ENCODE data around the gene MYL5. TPM values are rescaled to one million over a fixed set of nuclear protein-coding genes. Genes with fewer than 3 reads are reported as not detected.

MYL5 gene
- total and polyA plus RNA-seq, 12 donors = 3.3 to 8.1 (median 6.1) TPM

DNA sequence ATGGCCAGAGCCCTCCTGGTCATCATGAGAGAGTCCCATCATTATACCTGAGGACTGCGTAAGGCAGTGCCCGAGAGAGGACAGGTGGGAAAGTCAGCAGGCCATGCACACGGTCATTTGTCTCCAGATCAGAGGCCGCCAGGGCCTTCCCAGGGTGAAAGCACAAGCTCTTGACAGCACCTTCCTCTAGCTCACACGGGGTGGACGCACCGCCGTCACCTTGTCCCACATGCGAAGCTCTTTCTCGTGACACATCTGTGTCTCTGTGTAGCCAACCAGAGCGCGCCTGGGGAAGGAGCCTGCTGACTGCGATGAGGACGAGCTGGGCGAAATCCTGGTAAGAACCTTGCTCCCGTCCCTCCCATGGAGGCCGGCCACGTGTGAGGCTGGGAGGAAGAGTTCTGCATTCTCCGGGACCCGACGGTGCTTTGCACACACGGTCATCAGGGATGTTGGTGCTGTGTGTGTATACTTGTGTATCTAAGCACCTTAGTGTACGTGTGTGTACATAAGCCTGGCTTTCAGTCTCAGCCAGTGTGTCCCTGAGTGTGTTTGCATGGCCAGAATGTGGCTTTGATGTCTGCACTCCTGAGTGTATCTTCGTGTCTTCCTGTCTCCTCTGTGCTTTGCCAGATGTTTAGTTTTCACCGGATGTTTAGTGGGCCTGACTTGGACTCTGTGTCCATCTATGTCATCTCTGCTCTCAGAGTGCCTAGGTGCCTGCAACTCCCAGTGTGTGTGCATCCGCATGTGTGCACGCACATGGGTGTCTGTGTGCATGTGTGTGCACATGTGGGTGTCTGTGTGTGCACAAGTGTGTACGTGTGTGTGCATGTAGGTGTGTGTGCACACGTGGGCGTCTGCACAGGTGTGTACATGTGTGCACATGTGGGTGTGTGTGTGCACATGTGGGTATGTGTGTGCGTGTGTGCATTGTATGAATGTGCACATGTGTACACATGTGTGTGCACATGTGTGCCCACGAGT, 15.4 kb upstream of the MYL5 start:
- DNase-seq (no peak), ATAC-seq (no peak)
- Histone ChIP-seq H3K9me3 (no peaks in the 10 kb centered on the region), H3K27me3 (peaks cover 0 to 22% (median 4%) of the 10 kb centered on the region in 7 donors), H3K4me1 (peaks cover 0 to 12% (median 7%) of the 10 kb centered on the region in 9 donors), H3K36me3 (no peaks in the 10 kb centered on the region), H3K4me3 (no peak overlapping the region), H3K27ac (no peak overlapping the region)
- 90 to 93% methylated on average over 32 of the region's 32 CpGs for WGBS, 2 donors
- TF ChIP-seq, protein P1, sequence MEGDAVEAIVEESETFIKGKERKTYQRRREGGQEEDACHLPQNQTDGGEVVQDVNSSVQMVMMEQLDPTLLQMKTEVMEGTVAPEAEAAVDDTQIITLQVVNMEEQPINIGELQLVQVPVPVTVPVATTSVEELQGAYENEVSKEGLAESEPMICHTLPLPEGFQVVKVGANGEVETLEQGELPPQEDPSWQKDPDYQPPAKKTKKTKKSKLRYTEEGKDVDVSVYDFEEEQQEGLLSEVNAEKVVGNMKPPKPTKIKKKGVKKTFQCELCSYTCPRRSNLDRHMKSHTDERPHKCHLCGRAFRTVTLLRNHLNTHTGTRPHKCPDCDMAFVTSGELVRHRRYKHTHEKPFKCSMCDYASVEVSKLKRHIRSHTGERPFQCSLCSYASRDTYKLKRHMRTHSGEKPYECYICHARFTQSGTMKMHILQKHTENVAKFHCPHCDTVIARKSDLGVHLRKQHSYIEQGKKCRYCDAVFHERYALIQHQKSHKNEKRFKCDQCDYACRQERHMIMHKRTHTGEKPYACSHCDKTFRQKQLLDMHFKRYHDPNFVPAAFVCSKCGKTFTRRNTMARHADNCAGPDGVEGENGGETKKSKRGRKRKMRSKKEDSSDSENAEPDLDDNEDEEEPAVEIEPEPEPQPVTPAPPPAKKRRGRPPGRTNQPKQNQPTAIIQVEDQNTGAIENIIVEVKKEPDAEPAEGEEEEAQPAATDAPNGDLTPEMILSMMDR (IDR thresholded peaks at IDR 0.05) = no peak
- intact Hi-C loops (cut with DNase I) = no loop called here

DNA sequence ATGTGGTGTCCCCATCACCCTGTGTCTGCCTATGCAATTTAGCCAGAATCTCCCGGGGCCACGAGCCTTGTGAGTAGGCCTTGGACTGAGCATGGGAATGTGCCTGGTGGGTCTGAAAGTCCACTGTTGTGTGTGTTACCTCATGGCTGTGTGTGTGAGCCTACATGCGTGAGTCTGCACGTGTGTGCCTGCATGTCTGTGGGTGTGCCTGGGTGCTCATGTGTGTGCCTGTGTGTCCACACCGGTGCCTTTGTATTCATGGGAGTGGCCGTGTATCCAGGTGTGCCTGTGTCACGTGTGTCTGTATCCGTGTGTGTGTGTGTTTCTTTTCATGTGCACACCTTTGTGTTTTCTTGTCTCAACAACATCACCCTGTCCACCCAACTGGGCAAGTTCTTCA, 14.5 kb upstream of the MYL5 start:
- Histone ChIP-seq H3K36me3 (no peaks in the 10 kb centered on the region), H3K27ac (no peak overlapping the region), H3K4me3 (no peak overlapping the region), H3K9me3 (no peaks in the 10 kb centered on the region), H3K27me3 (peaks cover 0 to 19% (median 4%) of the 10 kb centered on the region in 7 donors), H3K4me1 (peaks cover 0 to 19% (median 8%) of the 10 kb centered on the region in 9 donors)
- WGBS, 2 donors = 92 to 97% methylated on average over 8 of the region's 8 CpGs
- TF ChIP-seq, protein P1 (IDR thresholded peaks at IDR 0.05) = no peak
- intact Hi-C loops (cut with DNase I) = no loop called here
- ATAC-seq (no peak), DNase-seq (no peak)

DNA sequence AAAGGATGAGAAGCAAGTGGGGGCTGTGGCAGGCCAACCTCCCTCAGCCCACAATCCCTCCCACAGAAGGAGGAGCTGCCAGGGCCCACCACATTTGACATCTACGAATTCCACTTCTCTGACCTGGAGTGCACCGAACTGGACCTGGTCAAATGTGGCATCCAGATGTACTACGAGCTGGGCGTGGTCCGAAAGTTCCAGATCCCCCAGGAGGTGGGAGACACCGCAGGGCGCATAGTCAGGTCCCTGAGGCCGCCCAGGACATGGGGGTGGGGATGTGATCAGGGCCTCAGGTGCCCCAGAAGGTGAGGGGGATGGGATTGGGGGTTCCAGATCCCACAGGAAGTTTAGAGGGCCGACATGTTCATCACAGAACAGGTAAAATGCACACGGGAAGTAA, 13.9 kb upstream of the MYL5 start:
- WGBS, 2 donors = 91 to 96% methylated on average over 10 of the region's 10 CpGs
- Histone ChIP-seq H3K27ac (no peak overlapping the region), H3K36me3 (no peaks in the 10 kb centered on the region), H3K4me1 (peaks cover 0 to 19% (median 8%) of the 10 kb centered on the region in 9 donors), H3K27me3 (peaks cover 0 to 17% (median 2%) of the 10 kb centered on the region in 7 donors), H3K9me3 (no peaks in the 10 kb centered on the region), H3K4me3 (no peak overlapping the region)
- intact Hi-C loops (cut with DNase I) = no loop called here
- no peak for ATAC-seq
- DNase-seq = no peak
- TF ChIP-seq, protein P1 (IDR thresholded peaks at IDR 0.05) = no peak

DNA sequence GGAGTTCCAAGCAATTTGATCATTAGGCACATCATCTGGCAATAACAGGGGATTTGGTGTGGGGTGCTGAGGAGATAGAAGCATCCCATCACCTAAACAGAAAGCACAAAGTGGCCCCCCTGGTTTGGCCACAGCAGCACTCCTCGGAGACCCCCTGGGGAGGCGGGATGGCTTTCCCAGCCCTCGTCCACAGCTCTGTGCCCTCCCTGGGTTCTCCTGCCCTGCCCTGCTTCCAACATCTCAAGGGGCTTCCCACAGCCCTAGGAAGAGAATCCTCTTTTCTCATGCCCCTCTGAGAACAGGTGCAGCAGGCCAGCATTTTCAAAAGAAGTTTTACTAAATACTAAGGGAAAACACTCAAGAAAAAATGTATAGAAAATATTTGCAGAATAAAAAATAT, 13.1 kb upstream of the MYL5 start:
- no peaks in the 10 kb centered on the region for H3K36me3 ChIP-seq
- ATAC-seq = no peak

More for the DNA sequence above, 13.1 kb upstream of the MYL5 start:
- WGBS, 2 donors = 85 to 97% methylated on average over 3 of the region's 3 CpGs
- no peaks in the 10 kb centered on the region for H3K9me3 ChIP-seq
- no peak for DNase-seq
- intact Hi-C loops (cut with DNase I) = no loop called here
- peaks cover 0 to 19% (median 8%) of the 10 kb centered on the region in 9 donors for H3K4me1 ChIP-seq
- no peak overlapping the region for H3K27ac ChIP-seq
- no peak overlapping the region for H3K4me3 ChIP-seq
- peaks cover 0 to 17% (median 2%) of the 10 kb centered on the region in 7 donors for H3K27me3 ChIP-seq
- TF ChIP-seq, protein P1 (IDR thresholded peaks at IDR 0.05) = no peak
